ENCODE results near the gene SCPEP1.

- TF ChIP-seq POLR2A (IDR thresholded peaks at IDR 0.05) (no peak), CTCF (IDR thresholded peaks at IDR 0.05) (no peak)
Observed at GRCh38 chr17:56928586-56928985, 49.3 kb upstream of the SCPEP1 start.
